SK-N-MC (cell line): ENCODE measurements around the gene TMEM171.

Source experiments
- EZH2 ChIP-seq: fragments of 200-600 bp; sonication (generic); IDR thresholded peaks from one replicate; pipeline ENCODE4 v1.6.1; 2017; ENCODE audit warnings: antibody characterized with exemption
- FOXP2 ChIP-seq: optimal IDR thresholded peaks from 2 replicates; pipeline ENCODE3; 2011; ENCODE audit warnings: mild to moderate bottlenecking, moderate library complexity; ENCODE audit not compliant: insufficient read depth; ENCODE audit errors: extremely low read length, control extremely low read depth
- POLR2AphosphoS5 ChIP-seq: IDR thresholded peaks from 2 replicates; pipeline ENCODE4 v1.6.1; 2012; ENCODE audit warnings: mild to moderate bottlenecking, low read depth, low read length, borderline replicate concordance

DNA sequence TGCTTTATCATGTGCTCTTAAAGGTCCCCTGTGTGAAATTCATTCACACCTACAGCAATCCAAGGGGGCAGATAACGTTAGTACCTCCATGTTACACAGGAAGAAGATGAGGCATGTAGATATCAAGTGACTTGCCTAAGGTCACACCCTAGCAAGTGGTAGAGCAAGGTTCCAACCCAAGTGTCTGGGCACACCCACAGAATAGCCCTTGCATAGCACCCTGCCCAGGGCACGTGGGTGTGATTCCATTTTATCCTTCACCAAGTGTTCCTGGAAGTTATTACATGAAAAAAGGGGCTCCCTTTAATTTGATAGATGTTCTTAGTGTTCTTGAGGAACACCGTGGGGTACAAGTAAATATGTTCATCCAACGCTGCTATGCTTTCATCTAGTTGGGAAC lies 4.9 kb downstream of the TMEM171 start:
- TF ChIP-seq POLR2AphosphoS5, result no peak
- TF ChIP-seq EZH2, result no peak
- TF ChIP-seq FOXP2, result no peak
